GM15510 (cell line): ENCODE data around the gene RAD51B.

ENCODE experiments used
- POLR2A ChIP-seq: IDR thresholded peaks from 3 replicates; pipeline ENCODE4 v1.6.1; 2011; ENCODE audit warnings: borderline replicate concordance; ENCODE audit not compliant: insufficient read length; ENCODE audit errors: extremely low read depth

Gene RAD51B

DNA sequence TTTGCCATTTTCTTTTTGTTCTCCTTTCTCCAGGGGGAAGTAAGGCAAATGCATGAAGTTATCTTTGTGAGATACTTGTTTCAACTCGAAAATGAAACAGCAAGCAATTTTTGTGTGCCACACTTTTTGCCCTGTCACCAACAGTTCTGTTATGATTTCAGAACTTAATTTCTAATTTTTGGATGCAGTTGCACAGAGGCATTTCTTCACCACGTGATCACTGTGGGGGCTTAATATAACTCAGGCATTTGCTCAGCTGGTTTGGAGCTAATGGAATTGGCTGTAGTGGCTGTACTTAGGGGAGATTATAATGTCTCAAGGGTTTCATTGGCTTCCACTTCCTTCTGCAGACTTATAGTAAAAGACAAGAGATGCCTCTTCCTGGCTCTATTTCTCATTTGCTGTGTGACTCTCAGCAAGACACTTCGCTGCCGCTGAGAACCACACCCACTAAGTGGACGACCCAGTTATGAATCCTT lies 452.4 kb downstream of the RAD51B start:
- no peak for TF ChIP-seq POLR2A

DNA sequence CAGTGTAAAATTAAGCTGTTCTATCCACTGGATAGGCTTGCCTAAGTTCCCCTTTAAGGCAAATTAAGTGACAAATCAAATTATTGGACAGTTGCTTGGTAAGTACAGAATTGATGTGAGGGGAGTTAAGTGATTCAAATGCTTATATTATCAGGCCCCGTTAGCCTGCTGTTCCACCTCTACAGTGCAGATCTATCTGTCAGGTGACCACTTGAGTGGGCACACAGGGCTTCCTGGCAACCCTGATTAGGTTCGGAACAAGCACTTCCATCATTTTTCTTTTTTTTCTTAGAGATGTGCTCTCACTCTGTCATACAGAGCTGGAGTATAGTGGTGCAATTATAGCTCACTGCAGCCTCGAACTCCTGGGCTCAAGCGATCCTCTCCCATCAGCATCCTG lies 453.8 kb downstream of the RAD51B start:
- TF ChIP-seq POLR2A, result no peak

DNA sequence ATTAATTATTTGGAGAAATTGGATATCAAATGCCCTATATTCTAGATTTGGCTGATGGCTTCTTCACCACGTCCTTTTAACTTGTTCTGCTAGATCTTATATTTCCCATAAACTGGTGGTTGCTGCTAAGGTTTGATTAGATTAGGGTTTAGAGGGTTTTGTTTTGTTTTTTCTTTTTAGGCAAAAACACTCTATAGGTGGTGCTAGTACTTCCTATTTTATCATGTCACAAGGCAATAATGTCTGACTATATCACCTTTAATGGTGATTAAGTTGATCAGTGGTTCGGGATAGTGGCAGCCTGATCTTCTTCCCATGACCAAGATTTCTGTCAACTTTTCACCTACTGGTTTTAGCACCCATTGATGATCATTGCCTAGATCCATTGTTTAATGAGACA lies 455.1 kb downstream of the RAD51B start:
- TF ChIP-seq POLR2A, result no peak

DNA sequence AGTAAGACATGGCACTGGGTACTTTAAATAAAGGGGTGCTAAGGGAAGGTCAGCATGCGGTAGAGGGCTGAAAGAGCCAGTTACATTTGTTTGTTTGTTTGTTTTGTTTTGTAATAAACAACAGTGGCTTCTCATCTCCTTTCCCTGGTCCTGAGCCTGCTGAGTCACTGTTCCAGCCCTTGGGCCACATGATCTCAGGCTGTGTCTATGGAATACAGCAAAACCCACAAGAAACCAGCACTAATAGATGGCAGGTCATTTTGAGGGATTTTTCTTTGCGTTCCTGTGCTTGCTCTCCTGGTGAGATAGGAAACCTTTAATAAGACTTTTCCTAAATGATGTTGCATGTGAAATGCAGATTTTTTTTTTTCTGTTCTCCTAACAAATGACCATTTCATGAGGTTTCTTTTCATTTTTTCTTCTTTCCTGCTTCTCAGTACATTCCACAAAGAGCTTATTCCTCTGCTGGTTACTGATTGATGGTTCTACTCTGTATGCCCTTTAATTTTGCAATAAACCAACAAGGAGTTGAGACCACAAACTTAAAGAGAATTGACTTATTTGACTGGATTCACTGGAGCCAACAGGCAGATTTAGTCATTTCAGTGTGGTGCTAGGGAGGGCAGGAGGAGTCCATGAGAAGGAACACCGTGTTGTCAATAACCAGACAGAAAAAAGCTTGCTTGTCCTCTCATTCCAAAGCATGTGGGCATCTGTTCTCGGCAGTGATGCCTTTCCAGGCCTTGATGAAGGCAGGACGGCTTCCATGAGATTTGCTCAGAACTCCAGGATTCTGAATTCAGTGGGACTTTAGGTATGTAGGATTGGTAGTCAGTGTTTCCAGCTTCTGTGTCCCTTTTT lies 459.2 kb downstream of the RAD51B start:
- TF ChIP-seq POLR2A, result peak; percentile 33

DNA sequence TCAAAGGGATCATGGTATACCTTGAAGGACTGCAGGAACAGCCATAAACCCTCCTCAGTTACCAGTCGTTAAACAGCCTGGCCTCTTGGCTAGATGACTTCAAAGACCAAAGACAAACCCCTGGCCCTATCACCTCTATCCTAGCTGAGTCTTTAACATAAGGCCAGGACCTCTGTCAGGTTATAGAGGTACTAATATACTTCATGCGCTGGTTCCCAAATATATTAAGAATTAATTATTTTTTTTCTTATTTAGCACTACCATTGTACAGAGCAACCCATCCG lies 459.8 kb downstream of the RAD51B start:
- TF ChIP-seq POLR2A, result no peak

DNA sequence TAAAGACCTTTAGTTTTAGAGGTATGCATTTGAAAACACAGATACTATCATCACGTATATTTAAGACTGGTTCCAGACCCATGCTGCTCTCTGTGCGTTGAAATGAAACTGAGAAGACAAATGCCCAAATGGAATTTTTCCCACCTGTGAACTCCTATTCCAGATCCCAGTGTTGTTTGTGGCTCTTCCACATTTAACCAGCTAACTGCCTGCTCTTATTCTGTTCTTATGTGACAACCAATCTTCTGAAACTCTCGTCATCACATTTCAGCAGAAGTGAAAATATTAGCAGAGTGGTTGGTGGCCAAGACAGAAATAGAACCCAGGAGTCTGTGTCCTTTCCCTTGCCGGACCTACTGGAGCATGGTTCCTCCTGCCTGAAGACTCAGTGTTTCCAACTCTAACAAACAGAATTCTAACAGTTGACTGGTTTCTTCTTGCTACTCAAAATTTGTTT lies 460.2 kb downstream of the RAD51B start:
- TF ChIP-seq POLR2A, result peak; percentile 46

DNA sequence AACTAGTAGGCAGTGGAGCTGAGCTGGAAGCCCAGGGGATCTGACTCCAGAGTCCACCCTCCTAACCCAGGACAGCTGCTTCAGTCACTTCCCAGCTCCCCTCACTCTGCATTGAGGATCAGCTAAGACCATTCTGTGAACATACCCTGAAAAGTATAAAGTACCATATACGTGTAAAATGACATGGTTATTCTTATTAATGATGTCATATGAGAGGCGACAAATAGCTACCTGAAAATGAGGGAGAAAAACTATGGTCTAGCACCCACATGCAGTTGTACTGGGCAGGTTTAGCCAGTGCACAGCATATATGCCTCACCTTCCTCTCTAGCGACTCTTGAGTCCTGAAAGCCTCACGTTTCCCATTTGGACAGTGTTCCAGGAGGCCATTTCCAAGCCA lies 461.9 kb downstream of the RAD51B start:
- no peak for TF ChIP-seq POLR2A

DNA sequence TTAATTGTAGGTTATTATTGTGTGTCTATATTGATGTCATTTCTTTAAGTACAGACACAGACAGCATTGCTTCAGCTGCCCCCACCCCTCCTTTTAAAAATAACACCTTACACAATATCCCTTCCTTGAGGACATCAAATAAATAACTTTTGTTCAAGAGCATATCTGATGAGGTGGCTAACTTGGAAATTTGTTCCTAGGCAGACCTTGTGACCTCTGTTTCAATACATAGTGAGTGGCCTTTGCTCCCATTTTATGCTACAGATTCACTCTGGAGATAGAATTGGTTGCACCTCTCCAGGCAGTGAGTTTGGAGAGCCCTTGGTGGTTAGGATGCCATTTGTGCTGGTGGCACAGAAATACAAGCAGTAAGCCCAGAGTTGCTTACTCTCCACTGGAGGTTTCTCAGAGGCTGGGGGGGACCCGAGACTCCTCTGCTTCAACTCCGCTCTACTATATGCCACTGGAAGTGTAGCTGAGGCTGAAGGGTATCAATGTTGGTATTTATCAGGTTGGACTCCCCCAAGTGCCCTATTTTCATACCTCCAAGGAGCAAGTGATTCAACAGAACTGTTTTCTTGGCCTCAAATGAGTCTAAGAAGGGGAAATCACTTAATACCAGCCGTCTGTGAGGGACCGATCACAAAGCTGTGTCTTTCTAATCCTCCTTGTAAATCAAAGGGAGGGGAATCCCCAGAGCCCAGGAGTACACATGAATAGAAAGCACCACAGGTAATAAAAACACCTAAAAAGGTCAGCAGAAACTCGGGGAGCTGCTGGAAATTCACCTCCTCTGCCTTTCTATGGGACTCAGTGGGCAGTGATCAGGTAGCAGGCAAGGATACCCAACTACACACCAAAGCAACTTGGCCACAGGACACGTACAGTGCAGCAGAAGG lies 463.1 kb downstream of the RAD51B start:
- TF ChIP-seq POLR2A, result peak; percentile 16

DNA sequence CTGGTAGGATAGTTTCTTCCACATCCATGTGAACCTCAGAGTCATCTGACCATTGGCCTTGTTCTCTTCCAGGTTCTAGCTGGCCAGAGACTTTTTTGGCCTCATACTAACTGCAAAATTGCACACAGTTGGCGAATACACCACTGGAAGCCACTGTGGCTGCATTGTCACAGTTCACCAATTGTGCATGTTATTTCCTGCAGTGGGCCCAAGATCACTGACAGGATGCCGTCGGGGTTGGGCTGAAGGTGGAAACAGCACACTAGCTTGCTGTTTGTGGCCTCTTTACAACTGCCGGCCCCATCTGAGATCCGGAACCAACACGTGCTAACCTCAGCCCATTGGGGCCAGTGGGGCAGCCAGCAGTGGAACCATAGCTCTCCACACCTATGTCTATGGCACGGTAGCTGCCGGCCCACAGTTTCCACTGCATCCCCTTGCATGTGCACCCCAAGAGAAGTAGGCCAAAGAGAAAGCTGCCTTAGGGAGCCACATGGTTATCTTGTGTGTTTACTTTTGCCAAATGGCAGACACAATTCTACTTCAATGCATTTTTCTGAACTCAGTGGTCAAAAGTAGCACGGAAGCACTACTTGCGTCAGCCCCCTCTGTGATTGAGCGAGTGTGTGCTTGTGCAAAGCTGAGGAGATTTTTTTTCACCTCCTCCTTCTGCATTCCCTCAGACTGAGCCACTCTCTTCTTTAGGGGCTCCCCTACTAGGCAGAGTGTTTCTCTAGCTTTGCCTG lies 464.0 kb downstream of the RAD51B start:
- TF ChIP-seq POLR2A, result peak; percentile 39

DNA sequence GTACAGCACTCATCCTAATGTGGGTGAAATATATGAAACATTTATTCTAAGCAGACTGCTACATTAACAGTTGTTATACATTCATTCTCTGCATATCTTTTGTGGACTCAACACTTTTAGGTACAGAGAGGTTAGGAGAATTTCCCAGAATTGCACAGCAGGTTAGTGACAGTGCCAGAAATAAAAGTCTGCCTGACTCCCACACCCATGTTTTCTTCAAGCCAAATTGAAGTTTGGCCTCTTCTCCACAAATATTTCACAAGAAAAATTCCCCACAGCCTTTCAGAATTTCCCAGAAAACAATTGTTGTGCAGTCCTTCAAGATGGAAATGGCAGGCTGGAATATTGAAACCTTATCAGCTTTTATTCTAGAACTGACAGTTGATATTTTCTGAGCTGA lies 464.8 kb downstream of the RAD51B start:
- TF ChIP-seq POLR2A, result no peak

DNA sequence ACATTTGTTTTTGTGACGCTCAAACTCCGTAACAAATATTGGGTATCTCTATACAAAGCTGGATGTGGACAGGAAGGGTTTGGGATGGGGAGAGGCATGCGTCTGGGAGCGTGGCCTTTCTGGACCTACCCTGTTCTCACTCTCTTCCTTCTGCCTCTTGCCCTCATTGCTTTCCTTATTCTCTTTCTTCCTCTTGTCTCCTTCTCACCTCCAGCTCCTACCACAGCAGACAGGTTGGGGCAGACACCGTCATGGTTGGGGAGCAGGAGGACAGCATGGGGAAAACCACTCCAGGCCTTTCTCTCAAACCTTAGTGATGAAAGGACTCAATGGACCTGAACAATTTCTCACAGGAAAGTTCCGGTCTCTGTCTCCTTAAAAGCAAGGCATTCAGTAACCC lies 465.3 kb downstream of the RAD51B start:
- no peak for TF ChIP-seq POLR2A

DNA sequence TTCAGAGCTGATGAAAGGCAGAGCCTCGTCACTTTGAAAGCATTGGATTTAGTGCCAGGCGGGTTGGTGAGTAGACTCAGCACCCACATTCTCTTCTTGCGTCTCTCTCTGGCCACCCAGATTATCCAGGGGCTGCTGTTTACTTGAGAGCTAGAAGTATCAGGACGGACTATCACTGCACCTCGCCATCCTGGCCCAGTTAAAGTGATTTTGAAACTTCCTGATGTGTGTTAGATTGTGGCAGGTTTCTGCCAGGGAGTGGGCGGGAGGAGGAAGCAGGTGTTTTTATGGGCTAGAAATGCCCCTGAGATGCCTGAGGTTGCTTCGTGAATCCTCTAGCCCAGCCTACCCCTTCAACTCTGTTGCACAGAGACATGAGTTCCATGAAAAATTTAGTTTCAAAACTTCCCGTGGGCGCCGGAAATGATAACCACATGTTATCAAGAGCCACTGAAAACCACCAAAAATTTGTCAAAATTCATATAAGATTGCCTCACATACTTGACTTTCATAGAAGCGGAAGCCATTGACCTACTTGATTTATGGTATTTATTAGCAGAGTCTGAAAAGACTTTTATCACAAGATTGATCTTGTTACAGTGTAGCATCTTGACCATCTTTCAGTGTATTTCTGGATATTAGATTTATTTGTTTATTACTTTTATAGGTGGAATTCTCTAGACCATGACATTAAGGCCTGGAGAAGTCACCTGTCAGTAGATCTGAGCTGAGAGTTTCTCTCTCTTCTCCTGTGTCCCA lies 466.0 kb downstream of the RAD51B start:
- peak; percentile 32 for TF ChIP-seq POLR2A

DNA sequence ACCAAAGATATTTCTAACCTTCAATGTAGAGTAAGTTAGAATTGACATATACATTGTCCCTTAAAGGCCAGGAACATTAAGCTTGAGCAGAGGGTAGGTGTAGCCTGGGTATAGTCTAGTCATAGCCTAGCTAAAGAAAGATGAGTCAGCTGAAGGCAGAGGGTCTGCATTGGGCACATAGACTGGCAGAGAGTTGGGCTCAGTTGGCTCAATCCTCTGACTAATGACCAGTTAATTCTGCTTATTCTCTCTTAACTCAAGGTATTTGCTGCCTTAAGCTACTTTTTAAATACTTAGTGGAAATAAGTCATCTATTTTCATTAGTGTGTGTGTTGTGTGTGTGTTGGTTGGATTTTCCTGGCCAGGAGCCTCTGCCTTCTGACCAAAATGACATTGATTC lies 467.1 kb downstream of the RAD51B start:
- TF ChIP-seq POLR2A, result no peak

DNA sequence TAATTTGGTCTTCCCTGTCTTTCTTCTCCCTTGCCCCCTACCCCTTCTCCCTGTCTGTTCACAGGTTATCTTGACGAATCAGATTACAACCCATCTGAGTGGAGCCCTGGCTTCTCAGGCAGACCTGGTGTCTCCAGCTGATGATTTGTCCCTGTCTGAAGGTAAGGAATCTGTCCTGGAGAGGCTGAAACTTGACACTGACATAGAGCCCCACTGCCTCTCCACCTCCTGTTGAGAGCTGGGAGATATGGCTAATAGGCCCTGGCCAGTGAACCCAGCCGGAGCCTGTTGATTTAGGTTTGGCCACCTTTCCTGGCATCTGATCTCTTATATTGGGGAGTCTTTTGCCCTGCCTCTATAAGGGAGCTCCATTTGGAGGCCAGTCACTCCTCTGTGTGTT lies 472.2 kb downstream of the RAD51B start:
- no peak for TF ChIP-seq POLR2A
